ENCODE measurements around the gene HNRNPA3.
A peak's percentile ranks its signal among the peaks of the same experiment; 100 is the strongest.
"Not testable (repeated sequence)": the region's sequence is repeated elsewhere in the genome, so short reads cannot be mapped to it uniquely, and the experiment has no call there.

Gene HNRNPA3

DNA sequence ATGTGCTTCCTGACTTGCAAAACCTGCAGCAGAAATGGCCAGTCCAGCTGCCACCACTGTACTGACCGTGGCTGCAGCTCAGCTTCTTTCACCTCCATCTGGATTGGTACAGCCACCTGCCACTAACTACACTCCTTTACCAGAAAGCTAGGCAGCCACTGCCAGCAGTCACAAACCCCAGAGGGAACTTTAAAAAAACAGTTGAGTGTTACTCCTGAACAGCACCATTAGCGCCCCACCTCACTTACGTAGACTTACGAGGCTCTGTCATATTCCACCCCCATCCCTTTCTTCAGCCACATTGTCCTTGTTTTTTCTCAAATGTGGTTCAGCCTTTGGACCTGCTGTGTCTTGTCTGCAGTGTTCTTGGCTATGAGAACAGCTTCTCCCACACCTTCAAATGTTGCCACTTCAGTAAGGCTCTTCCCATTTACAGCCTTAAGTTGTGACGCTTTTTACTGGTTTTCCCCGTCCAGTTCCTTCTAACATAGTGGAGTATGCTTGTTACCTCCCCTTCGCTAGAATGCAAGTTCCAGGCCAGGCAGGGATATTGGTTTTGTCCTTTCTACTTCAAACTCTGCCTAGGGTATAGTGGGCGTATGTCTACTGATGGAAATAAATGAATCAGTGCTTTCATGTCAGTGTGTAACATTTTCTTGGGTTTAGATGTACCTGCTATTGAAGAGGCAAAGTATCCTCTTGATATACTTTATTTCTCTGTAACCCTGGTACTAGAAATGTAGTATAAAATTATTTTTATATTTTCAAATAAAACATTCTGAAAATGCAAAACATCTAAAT is 17.0 kb downstream of the HNRNPA3 start:
- no peak for FAIRE-seq
- no peak for DNase-seq (ENCODE audit: insufficient read length, low spot score)

DNA sequence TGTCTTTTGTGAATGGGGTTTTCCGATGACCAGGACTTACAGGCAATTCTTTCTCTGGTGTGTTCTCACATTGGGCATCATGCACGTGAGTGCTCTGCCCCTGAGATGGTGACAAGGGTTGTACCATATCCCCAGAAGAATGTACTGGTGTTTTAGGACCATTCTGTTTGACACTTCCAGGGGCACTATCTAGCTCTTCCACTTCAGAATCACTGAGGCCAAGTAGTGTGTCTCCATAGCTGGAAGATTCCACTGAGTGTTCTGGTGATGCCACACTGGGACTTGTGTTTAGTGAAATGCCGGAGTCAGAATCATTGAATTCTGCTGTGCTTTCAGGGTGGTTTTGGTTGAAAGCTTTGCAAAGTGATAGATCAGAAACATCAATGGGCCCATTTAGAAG is 18.7 kb downstream of the HNRNPA3 start:
- no peak for DNase-seq (ENCODE audit: insufficient read length, low spot score)
- FAIRE-seq, result no peak

DNA sequence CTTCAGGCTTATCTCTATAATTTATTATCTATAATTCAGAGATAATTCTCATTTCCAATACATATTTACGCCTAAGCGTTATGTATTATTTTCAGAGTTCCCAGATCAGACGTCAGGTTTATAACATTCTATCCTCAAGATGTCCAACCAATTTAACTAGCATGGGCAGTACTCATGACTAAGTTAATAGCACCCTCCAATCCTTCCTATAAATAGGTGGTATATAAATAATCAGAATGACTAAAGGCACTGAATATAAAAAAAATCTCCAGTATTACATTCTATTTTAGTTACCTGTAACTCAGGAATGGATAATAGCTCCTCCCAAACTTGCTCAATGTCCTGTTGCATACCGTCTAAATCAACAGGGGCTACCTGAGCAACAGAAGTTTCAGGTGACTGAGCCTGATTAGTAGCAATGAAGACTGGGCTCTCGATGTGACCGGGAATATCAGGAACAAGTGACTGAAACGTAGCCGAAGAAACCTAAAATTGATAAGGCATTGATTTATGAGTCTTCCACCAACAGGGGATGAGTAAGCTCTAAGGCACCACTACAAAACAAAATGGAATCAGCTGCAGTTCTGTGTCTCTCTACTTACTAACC is 19.6 kb downstream of the HNRNPA3 start:
- FAIRE-seq (no peak), DNase-seq (ENCODE audit: insufficient read length, low spot score) (no peak)

- FAIRE-seq (no peak), DNase-seq (ENCODE audit: insufficient read length, low spot score) (no peak)
Observed at GRCh38 chr2:177234267-177234666, 21.7 kb downstream of the HNRNPA3 start.

- DNase-seq (ENCODE audit: insufficient read length, low spot score) (no peak), FAIRE-seq (no peak)
Observed at GRCh38 chr2:177235855-177236437, 23.4 kb downstream of the HNRNPA3 start.

DNA sequence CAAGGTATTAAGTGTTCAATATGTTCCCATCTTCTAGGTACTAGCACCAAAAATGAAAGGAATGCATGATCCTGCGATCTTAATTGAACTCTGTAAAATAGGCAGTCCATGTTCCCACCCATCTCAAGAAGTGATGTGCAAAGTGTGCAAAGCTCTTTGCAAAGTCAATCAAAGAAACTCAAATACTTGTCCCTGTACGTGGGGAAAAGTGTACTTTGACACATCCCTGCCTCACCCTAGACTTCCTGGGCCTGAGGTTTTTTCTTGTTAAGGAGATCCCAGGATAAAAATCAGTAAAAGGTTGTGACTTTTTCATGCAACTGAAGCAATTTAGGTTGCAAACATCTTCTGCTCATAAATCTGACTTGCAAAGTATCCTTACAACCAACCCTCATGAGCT is 25.3 kb downstream of the HNRNPA3 start:
- FAIRE-seq, result no peak

GRCh38 chr2:177239053-177239452 is 26.5 kb downstream of the HNRNPA3 start:
- FAIRE-seq (no peak), DNase-seq (ENCODE audit: insufficient read length, low spot score) (no peak)

More for the DNA sequence above, 25.3 kb downstream of the HNRNPA3 start:
- no peak for DNase-seq (ENCODE audit: insufficient read length, low spot score)

- FAIRE-seq, result no peak
- DNase-seq (ENCODE audit: insufficient read length, low spot score), result peak; percentile 35
Observed at GRCh38 chr2:177239932-177240630, 27.5 kb downstream of the HNRNPA3 start.

DNA sequence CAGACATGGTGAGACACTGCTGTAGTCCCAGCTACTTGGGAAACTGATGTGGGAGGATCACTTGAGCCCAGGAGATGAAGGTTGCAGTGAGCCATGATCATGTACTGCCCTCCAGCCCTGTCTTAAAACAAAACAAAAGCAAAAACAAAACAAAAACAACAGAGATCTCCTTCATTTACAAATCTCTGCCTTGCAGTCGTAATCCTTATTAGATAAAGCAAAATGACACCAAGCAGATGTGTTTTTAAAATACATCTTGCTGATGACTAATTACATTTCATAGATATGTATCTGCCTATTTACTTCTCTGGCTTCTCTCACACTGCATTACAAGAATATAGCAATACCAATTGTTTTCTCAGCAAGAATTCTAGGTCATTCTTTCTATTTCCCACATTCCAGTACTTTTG is 29.1 kb downstream of the HNRNPA3 start:
- FAIRE-seq (no peak), DNase-seq (ENCODE audit: insufficient read length, low spot score) (peak; percentile 17)

GRCh38 chr2:177242121-177242987 is 29.8 kb downstream of the HNRNPA3 start:
- FAIRE-seq (no peak), DNase-seq (ENCODE audit: insufficient read length, low spot score) (peak; percentile 90)

DNA sequence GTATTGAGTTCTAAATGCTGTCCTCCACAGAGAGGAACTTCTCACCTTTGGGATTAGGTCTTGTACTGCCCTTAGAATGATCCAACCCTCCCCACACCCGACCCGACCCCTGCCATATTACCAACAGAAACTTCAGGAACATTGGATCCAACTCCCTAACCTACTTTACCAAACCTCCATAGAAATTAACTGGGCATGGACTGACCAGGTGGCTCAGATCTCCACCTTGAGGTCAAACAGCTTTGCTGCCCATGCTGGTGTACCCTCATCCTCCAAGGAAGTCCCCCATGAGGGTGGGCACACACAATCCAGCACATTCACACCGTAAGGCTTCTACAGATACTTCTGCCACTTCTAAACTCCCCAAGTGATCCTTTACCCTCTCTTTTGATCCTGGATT is 30.5 kb downstream of the HNRNPA3 start:
- no peak for DNase-seq (ENCODE audit: insufficient read length, low spot score)
- FAIRE-seq, result no peak

GRCh38 chr2:177243476-177243875 is 30.9 kb downstream of the HNRNPA3 start:
- FAIRE-seq (no peak), DNase-seq (ENCODE audit: insufficient read length, low spot score) (no peak)

GRCh38 chr2:177244244-177244771 is 31.7 kb downstream of the HNRNPA3 start:
- DNase-seq (ENCODE audit: insufficient read length, low spot score) (no peak), FAIRE-seq (no peak)

- DNase-seq (ENCODE audit: insufficient read length, low spot score), result peak; percentile 80
- no peak for FAIRE-seq
Observed at GRCh38 chr2:177245010-177245422, 32.4 kb downstream of the HNRNPA3 start.

- no peak for FAIRE-seq
- no peak for DNase-seq (ENCODE audit: insufficient read length, low spot score)
Observed at GRCh38 chr2:177246000-177246399, 33.4 kb downstream of the HNRNPA3 start.

DNA sequence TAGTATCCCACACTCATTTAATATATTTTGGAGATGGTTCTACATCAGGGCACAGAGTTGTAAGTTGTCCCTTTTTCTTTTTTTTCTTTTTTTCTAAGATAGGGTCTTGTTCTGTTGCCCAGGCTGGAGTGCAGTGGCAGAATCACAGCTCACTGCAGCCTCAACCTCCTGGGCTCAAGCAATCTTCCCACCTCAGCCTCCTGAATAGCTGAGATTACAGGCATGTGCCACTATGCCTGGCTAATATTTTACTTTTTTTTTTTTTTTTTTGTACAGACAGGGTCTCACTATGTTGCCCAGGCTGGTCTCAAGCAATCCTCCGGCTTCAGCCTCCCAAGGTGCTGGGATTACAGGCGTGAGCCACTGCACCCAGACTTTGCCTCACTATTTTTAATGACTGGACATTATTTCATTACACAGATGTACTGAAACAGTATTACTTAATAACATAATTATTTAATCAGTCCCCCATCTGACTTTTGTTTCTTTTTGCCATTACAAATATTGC is 34.0 kb downstream of the HNRNPA3 start:
- not testable (repeated sequence) for DNase-seq (ENCODE audit: insufficient read length, low spot score); FAIRE-seq

- no peak for FAIRE-seq
Observed at GRCh38 chr2:177247693-177248262, 35.2 kb downstream of the HNRNPA3 start.

DNA sequence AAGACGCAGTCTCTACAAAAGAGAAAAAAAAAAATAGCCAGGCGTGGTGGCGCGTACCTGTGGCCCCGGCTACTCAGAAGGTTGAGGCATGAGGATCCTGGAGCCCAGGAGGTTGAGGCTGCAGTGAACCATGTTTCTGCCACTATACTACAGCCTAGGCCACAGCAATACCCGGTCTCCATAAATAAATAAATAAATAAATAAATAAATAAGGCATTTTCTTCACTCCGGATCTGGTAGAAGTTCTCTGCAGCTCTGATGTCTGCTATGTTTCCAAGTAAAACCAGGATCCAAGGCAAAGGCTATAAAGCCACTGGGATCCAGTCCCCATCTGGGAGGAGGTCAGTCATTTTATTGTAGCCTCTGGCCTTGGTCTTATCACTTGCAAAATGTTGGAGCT is 36.4 kb downstream of the HNRNPA3 start:
- no peak for DNase-seq (ENCODE audit: insufficient read length, low spot score)
- no peak for FAIRE-seq

More at GRCh38 chr2:177247693-177248262, 35.2 kb downstream of the HNRNPA3 start:
- DNase-seq (ENCODE audit: insufficient read length, low spot score), result no peak

DNA sequence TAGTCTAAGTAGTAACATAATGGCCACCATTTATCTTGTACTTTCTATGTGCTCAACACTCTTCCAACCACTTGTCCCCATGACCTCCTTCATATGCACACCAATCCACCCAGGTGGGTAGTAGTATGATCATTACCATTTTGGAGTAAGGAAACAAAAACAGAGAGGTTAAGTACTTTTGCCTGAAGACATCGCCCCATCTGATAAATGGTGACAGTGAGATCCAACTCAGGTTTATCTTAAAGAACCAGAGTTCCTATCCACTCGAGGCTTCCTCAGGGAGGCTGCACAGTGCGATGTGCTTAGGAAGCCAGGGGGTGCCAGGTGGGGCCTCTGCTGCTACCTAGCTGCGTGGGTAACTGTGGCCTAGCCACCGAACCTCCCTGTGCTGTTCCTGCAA is 37.9 kb downstream of the HNRNPA3 start:
- DNase-seq (ENCODE audit: insufficient read length, low spot score) (no peak), FAIRE-seq (no peak)

DNA sequence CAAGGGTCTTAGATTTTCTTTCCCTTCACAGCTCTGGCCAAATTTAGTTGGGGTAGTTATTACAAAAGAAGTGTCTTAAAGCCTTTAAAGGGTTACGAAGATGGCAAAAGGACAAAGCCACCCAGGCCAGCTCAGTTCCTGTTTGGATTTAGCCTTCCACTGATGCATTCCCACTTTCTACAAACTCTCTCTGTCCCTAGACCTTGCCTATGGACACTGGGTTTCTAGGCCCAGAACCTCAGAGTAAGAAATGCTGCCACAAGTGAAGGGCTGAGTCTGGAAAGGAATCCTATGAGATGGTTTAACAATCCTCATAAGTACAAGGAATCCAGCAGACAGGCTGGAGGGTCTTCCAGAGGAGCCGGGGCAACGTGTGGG is 38.6 kb downstream of the HNRNPA3 start:
- FAIRE-seq (no peak), DNase-seq (ENCODE audit: insufficient read length, low spot score) (no peak)

Measured in HTR-8/SVneo (cell line).